ENCODE results near the gene AXDND1. TPM values are rescaled to one million over a fixed set of nuclear protein-coding genes. Genes with fewer than 3 reads are reported as not detected.
"Not testable (repeated sequence)": the region's sequence is repeated elsewhere in the genome, so short reads cannot be mapped to it uniquely, and the experiment has no call there.

Gene AXDND1
- total RNA-seq, 4 donors from 2014 or later, result 2.5 TPM; not detected in 3

DNA sequence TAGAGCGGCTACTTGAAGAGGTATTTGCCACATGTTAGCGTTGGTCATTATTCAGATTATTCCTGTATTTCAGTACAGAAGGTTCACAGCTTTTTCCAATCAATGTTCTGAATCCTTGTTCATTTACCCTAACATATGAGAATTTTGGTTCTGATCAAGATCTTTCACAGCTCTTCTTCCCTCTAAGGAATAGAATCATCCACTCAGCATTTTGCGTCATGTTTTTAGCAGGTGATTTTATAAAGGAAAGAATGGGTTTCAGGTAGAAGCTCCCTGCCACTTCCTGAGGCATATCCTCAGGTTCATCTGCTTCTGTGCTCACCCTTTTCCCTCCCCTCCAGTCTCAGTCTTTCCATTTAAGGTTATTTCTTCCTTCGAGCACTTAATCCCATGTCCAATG is 143.6 kb downstream of the AXDND1 start:
- H3K36me3 ChIP-seq, result no peaks in the 10 kb centered on the region
- TF ChIP-seq, protein P1, sequence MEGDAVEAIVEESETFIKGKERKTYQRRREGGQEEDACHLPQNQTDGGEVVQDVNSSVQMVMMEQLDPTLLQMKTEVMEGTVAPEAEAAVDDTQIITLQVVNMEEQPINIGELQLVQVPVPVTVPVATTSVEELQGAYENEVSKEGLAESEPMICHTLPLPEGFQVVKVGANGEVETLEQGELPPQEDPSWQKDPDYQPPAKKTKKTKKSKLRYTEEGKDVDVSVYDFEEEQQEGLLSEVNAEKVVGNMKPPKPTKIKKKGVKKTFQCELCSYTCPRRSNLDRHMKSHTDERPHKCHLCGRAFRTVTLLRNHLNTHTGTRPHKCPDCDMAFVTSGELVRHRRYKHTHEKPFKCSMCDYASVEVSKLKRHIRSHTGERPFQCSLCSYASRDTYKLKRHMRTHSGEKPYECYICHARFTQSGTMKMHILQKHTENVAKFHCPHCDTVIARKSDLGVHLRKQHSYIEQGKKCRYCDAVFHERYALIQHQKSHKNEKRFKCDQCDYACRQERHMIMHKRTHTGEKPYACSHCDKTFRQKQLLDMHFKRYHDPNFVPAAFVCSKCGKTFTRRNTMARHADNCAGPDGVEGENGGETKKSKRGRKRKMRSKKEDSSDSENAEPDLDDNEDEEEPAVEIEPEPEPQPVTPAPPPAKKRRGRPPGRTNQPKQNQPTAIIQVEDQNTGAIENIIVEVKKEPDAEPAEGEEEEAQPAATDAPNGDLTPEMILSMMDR (IDR thresholded peaks at IDR 0.05), result no peak
- TF ChIP-seq EP300 (IDR thresholded peaks at IDR 0.05) (no peak), POLR2AphosphoS5 (IDR thresholded peaks at IDR 0.05) (no peak), POLR2A (IDR thresholded peaks at IDR 0.05; ENCODE audit: low read depth) (no peak)
- H3K9me3 ChIP-seq, result no peaks in the 10 kb centered on the region
- DNase-seq (ENCODE audit: extremely low spot score), result no peak
- H3K27me3 ChIP-seq, result no peaks in the 10 kb centered on the region
- no peak overlapping the region for H3K27ac ChIP-seq (replicated peaks in 1 of 4)
- no peaks in the 10 kb centered on the region for H3K4me1 ChIP-seq
- WGBS, result 89% methylated on average over 4 of the region's 4 CpGs
- H3K4me3 ChIP-seq, result no peak overlapping the region
- intact Hi-C loops (cut with DNase I), result no loop called here

DNA sequence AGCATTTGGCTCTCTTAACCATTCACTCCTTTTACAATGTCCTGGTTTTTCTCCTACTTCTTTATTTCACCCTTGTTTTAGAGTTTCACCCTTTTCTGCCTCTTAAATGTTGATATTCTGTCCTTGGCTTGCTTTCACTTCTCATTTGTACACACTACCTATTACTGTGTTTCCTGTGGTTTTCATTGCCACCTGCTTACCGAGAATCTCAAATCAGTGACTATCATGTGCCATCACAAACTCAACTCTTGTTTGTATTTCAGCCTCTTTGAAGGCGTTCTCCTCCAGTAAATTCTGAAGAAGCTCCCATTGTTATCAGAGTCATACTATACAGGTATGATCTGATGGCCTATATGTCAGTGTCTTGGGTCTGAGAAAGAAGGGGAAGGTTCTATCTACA is 144.3 kb downstream of the AXDND1 start:
- Histone ChIP-seq H3K36me3 (no peaks in the 10 kb centered on the region), H3K27ac (replicated peaks in 1 of 4) (no peak overlapping the region), H3K9me3 (no peaks in the 10 kb centered on the region), H3K4me3 (no peak overlapping the region), H3K27me3 (no peaks in the 10 kb centered on the region), H3K4me1 (no peaks in the 10 kb centered on the region)
- 48% methylated on average over 2 of the region's 2 CpGs for WGBS
- TF ChIP-seq EP300 (IDR thresholded peaks at IDR 0.05) (no peak), POLR2AphosphoS5 (IDR thresholded peaks at IDR 0.05) (no peak), POLR2A (IDR thresholded peaks at IDR 0.05; ENCODE audit: low read depth) (no peak)
- TF ChIP-seq, protein P1 (IDR thresholded peaks at IDR 0.05), result no peak
- intact Hi-C loops (cut with DNase I), result no loop called here
- DNase-seq (ENCODE audit: extremely low spot score), result no peak

DNA sequence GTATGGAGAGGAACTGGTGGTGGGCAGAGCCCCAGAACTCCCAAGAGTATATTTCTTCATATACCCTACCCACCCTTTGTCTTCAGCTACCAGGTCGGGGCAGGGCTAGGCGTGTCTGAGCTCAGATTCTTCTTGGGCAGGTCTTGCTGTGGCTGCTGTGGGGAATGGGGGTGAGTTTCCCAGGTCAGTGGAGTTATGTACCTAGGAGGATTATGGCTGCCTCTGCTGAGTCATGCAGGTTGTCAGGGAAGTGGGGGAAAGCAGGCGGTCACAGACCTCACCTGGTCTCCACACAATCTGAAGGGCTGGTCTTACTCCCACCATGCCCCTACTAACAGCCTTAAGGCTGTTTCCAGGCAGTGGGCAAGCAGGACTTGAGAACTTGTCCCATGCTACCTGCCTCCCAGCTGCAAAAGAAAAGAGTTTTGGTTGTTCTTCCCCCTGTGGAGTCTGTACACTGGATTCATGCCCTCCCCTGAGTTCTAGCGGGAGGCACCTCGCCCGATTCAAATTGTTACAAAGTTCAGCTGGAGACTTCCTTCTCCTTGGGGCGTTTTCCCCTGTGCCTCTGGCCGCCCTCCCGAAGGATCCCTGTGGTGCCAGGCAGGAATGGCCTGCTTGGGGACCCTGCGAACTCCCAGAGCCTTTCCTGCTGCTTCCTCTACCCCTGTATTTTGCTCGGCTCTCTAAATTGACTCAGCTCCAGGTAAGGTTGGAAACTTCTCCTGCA is 151.4 kb downstream of the AXDND1 start:
- no peak for DNase-seq (ENCODE audit: extremely low spot score)
- Histone ChIP-seq H3K36me3 (no peaks in the 10 kb centered on the region), H3K9me3 (peaks cover 0 to 5% (median 0%) of the 10 kb centered on the region in 4 donors), H3K27ac (replicated peaks in 1 of 4) (no peak overlapping the region), H3K4me1 (no peaks in the 10 kb centered on the region), H3K4me3 (no peak overlapping the region), H3K27me3 (no peaks in the 10 kb centered on the region)
- 76% methylated on average over 10 of the region's 11 CpGs for WGBS
- intact Hi-C loops (cut with DNase I), result no loop called here
- TF ChIP-seq, protein P1 (IDR thresholded peaks at IDR 0.05), result no peak
- TF ChIP-seq POLR2AphosphoS5 (IDR thresholded peaks at IDR 0.05), result no peak
- TF ChIP-seq POLR2A (IDR thresholded peaks at IDR 0.05; ENCODE audit: low read depth), result no peak
- no peak for TF ChIP-seq EP300 (IDR thresholded peaks at IDR 0.05)

DNA sequence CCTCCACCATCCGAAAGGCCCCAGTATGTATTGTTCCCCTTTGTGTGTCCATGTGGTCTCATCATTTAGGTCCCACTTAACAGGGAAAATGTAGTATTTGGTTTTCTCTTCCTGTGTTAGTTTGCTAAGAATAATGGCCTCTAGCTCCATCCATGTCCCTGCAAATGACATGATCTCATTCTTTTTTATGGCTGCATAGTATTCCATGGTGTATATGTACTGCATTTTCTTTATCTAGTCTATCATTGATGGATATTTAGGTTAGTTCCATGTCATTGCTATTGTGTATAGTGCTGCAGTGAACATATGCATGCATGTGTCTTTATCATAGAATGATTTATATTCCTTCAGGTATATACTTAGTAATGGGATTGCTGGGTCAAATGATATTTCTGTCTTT is 152.8 kb downstream of the AXDND1 start:
- DNase-seq (ENCODE audit: extremely low spot score); H3K27ac ChIP-seq (replicated peaks in 1 of 4); intact Hi-C loops (cut with DNase I); H3K4me1 ChIP-seq; H3K27me3 ChIP-seq; H3K4me3 ChIP-seq; H3K9me3 ChIP-seq; H3K36me3 ChIP-seq: not testable (repeated sequence)
- 96% methylated on average over 1 of the region's 1 CpG for WGBS

DNA sequence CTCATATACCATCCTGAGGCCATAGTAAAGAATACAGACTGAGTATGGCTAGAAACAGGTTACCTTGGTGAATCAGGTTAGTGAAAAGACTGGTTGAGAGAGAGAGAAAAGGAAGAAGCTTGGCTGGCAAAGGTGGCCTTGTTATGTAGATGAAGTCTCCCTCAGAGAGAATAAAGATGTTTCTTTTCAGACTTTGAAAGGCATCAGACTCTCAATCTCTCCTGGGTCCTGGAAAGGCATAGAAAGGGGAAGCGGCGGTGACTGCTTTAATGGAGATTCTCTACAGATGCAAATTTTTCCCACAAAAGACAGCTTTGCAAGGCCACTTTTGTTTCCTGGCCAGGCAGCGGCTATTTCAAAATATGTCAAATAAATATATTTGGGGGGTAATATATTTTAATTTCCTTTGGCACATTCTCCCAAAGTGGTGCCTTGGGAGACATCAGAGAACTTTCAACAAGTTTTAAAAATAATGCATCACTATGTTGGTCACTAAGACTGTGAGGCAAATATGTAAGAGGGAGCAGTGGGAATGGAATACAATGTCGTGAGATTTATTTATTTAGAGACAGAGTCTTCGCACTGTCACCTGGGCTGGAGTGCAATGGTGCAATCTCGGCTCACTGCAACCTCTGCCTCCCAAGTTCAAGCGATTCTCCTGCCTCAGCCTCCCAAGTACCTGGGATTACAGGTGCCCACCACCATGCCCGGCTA is 163.9 kb downstream of the AXDND1 start:
- Histone ChIP-seq H3K4me1 (no peaks in the 10 kb centered on the region), H3K9me3 (no peaks in the 10 kb centered on the region), H3K4me3 (no peak overlapping the region), H3K36me3 (no peaks in the 10 kb centered on the region), H3K27me3 (no peaks in the 10 kb centered on the region), H3K27ac (replicated peaks in 1 of 4) (no peak overlapping the region)
- WGBS, result 72% methylated on average over 8 of the region's 8 CpGs
- TF ChIP-seq, protein P1 (IDR thresholded peaks at IDR 0.05), result no peak
- TF ChIP-seq POLR2A (IDR thresholded peaks at IDR 0.05; ENCODE audit: low read depth) (no peak), EP300 (IDR thresholded peaks at IDR 0.05) (no peak), POLR2AphosphoS5 (IDR thresholded peaks at IDR 0.05) (no peak)
- intact Hi-C loops (cut with DNase I), result no loop called here
- no peak for DNase-seq (ENCODE audit: extremely low spot score)

Data from esophagus muscularis mucosa (tissue), 4 donors.